Measurements from ENCODE around the gene HLA-DPA1. TPM values are rescaled to one million over a fixed set of nuclear protein-coding genes. Genes with fewer than 3 reads are reported as not detected.
A peak's percentile ranks its signal among the peaks of the same experiment; 100 is the strongest.

Gene HLA-DPA1
- total RNA-seq, 1 experiment from 2014 or later: not detected

GRCh38 chr6:33017018-33017417 is 56.4 kb downstream of the HLA-DPA1 start:
- ChIA-PET POLR2A (no interaction called here), CTCF (interaction anchor here (0.8 kb wide), 1 partner anchor 155 kb away, joined by 3 read pairs; no protein-coding TSS in a partner anchor)
- Histone ChIP-seq H3K4me1 (0 out of 2 replicates have a peak, but pooled peaks cover 3% of the 10 kb centered on the region), H3K4me3 (ENCODE audit: low read depth, low read length) (no peak overlapping the region), H3K9me3 (no peaks in the 10 kb centered on the region), H3K27me3 (replicated peaks; ENCODE audit: control insufficient read depth, insufficient read depth, low read length) (no peaks in the 10 kb centered on the region), H3K36me3 (ENCODE audit: control insufficient read depth, insufficient read depth, low read length) (no peaks in the 10 kb centered on the region)
- Mint-ChIP-seq H3K27ac (ENCODE audit: unreplicated experiment) (no peak overlapping the region), H3K9me3 (ENCODE audit: unreplicated experiment) (no peaks in the 10 kb centered on the region), H3K36me3 (ENCODE audit: insufficient read depth, unreplicated experiment) (no peaks in the 10 kb centered on the region), H3K4me1 (ENCODE audit: low read depth, unreplicated experiment) (no peaks in the 10 kb centered on the region), H3K4me3 (ENCODE audit: unreplicated experiment) (no peak overlapping the region), H3K27me3 (ENCODE audit: insufficient read depth, unreplicated experiment) (peaks cover 16% of the 10 kb centered on the region)
- DNase-seq: no peak
- TF ChIP-seq CTCF (IDR thresholded peaks at IDR 0.05; ENCODE audit: insufficient read depth in 1 of 2, low read depth in 1 of 2, low read length in 1 of 2, severe bottlenecking in 1 of 2, unreplicated experiment in 1 of 2): no peak
- BruUV-seq (replicated peaks): no TSS peak
- intact Hi-C loops (cut with micrococcal nuclease; ENCODE audit: unreplicated experiment): no loop called here

GRCh38 chr6:33015798-33016197 is 57.7 kb downstream of the HLA-DPA1 start:
- intact Hi-C loops (cut with micrococcal nuclease; ENCODE audit: unreplicated experiment): loop anchor here (1.0 kb wide), 1 partner anchor 157 kb away; no protein-coding TSS in a partner anchor
- Histone ChIP-seq H3K4me1 (0 out of 2 replicates have a peak, but pooled peaks cover 3% of the 10 kb centered on the region), H3K4me3 (ENCODE audit: low read depth, low read length) (no peak overlapping the region), H3K36me3 (ENCODE audit: control insufficient read depth, insufficient read depth, low read length) (no peaks in the 10 kb centered on the region), H3K9me3 (no peaks in the 10 kb centered on the region), H3K27me3 (replicated peaks; ENCODE audit: control insufficient read depth, insufficient read depth, low read length) (no peaks in the 10 kb centered on the region)
- peaks cover 20% of the 10 kb centered on the region for H3K27me3 Mint-ChIP-seq (ENCODE audit: insufficient read depth, unreplicated experiment)
- H3K4me1 Mint-ChIP-seq (ENCODE audit: low read depth, unreplicated experiment): no peaks in the 10 kb centered on the region
- no TSS peak for BruUV-seq (replicated peaks)
- H3K9me3 Mint-ChIP-seq (ENCODE audit: unreplicated experiment): no peaks in the 10 kb centered on the region
- TF ChIP-seq CTCF (IDR thresholded peaks at IDR 0.05; ENCODE audit: insufficient read depth in 1 of 2, low read depth in 1 of 2, low read length in 1 of 2, severe bottlenecking in 1 of 2, unreplicated experiment in 1 of 2): no peak
- H3K27ac Mint-ChIP-seq (ENCODE audit: unreplicated experiment): no peak overlapping the region
- H3K36me3 Mint-ChIP-seq (ENCODE audit: insufficient read depth, unreplicated experiment): no peaks in the 10 kb centered on the region
- CTCF ChIA-PET: interaction anchor here (0.9 kb wide), 1 partner anchor 157 kb away, joined by 5 read pairs; no protein-coding TSS in a partner anchor
- no peak overlapping the region for H3K4me3 Mint-ChIP-seq (ENCODE audit: unreplicated experiment)
- POLR2A ChIA-PET: no interaction called here
- DNase-seq: no peak

- no peak overlapping the region for H3K4me3 Mint-ChIP-seq (ENCODE audit: unreplicated experiment)
- ChIA-PET CTCF (interaction anchor here (0.6 to 1.0 kb wide), 5 partner anchors 26 to 158 kb away, joined by 3 to 5 read pairs (median 3); no protein-coding TSS in a partner anchor), POLR2A (no interaction called here)
- H3K9me3 Mint-ChIP-seq (ENCODE audit: unreplicated experiment): no peaks in the 10 kb centered on the region
- intact Hi-C loops (cut with micrococcal nuclease; ENCODE audit: unreplicated experiment): loop anchor here (1.0 kb wide), 4 partner anchors 67 to 233 kb away; no protein-coding TSS in a partner anchor
- peak; percentile 51 to 74 for DNase-seq
- no peaks in the 10 kb centered on the region for H3K27me3 ChIP-seq (replicated peaks; ENCODE audit: control insufficient read depth, insufficient read depth, low read length)
- peak; percentile 57 to 75 for TF ChIP-seq CTCF (IDR thresholded peaks at IDR 0.05; ENCODE audit: insufficient read depth in 1 of 2, low read depth in 1 of 2, low read length in 1 of 2, severe bottlenecking in 1 of 2, unreplicated experiment in 1 of 2)
- BruUV-seq (replicated peaks): no TSS peak
- H3K9me3 ChIP-seq: no peaks in the 10 kb centered on the region
- H3K4me1 ChIP-seq: 0 out of 2 replicates have a peak, but pooled peaks cover 3% of the 10 kb centered on the region
- no peaks in the 10 kb centered on the region for H3K36me3 ChIP-seq (ENCODE audit: control insufficient read depth, insufficient read depth, low read length)
- H3K27me3 Mint-ChIP-seq (ENCODE audit: insufficient read depth, unreplicated experiment): peaks cover 21% of the 10 kb centered on the region
- no peak overlapping the region for H3K4me3 ChIP-seq (ENCODE audit: low read depth, low read length)
- H3K4me1 Mint-ChIP-seq (ENCODE audit: low read depth, unreplicated experiment): no peaks in the 10 kb centered on the region
- H3K27ac Mint-ChIP-seq (ENCODE audit: unreplicated experiment): no peak overlapping the region
- H3K36me3 Mint-ChIP-seq (ENCODE audit: insufficient read depth, unreplicated experiment): no peaks in the 10 kb centered on the region
Observed at GRCh38 chr6:33014841-33015634, 58.4 kb downstream of the HLA-DPA1 start.

Other genes with a start within 250 kb of the HLA-DPA1 start
- 10.3 and 11.9 TPM in 2 replicates for gene TAP2, start 234.9 kb downstream of the HLA-DPA1 start, total RNA-seq (2022)
- gene PSMB8, start 229.6 kb downstream of the HLA-DPA1 start, total RNA-seq (2022): 3.7 and 3.9 TPM in 2 replicates
- 2.4 and 3.7 TPM in 2 replicates for gene TAP1, start 219.9 kb downstream of the HLA-DPA1 start, total RNA-seq (2022)
- 1.3 TPM in 1 of 2 replicates, not detected in the other for gene PSMB9, start 219.5 kb downstream of the HLA-DPA1 start, total RNA-seq (2022)
- not detected in 2 replicates for gene HLA-DMB, start 132.6 kb downstream of the HLA-DPA1 start, total RNA-seq (2022)
- 1.6 and 2.1 TPM in 2 replicates for gene HLA-DMA, start 120.6 kb downstream of the HLA-DPA1 start, total RNA-seq (2022)
- gene BRD2, start 105.1 kb downstream of the HLA-DPA1 start, total RNA-seq (2022): 199 and 200 TPM in 2 replicates
- gene HLA-DOA, start 64.1 kb downstream of the HLA-DPA1 start, total RNA-seq (2022): not detected in 2 replicates
- not detected in 2 replicates for gene HLA-DPB1, start 2.3 kb upstream of the HLA-DPA1 start, total RNA-seq (2022)
- gene COL11A2, start 118.8 kb upstream of the HLA-DPA1 start, total RNA-seq (2022): 1.3 and 1.5 TPM in 2 replicates
- 29.5 and 30.4 TPM in 2 replicates for gene RXRB, start 127.0 kb upstream of the HLA-DPA1 start, total RNA-seq (2022)
- 140 and 141 TPM in 2 replicates for gene SLC39A7, start 127.2 kb upstream of the HLA-DPA1 start, total RNA-seq (2022)
- 10.0 and 12.5 TPM in 2 replicates for gene HSD17B8, start 131.0 kb upstream of the HLA-DPA1 start, total RNA-seq (2022)
- gene RING1, start 134.9 kb upstream of the HLA-DPA1 start, total RNA-seq (2022): 31.3 and 32.0 TPM in 2 replicates
- gene VPS52, start 198.2 kb upstream of the HLA-DPA1 start, total RNA-seq (2022): 55.1 and 55.6 TPM in 2 replicates
- 2,340 and 2,366 TPM in 2 replicates for gene RPS18, start 198.4 kb upstream of the HLA-DPA1 start, total RNA-seq (2022)
- gene B3GALT4, start 203.5 kb upstream of the HLA-DPA1 start, total RNA-seq (2022): 0.34 and 0.67 TPM in 2 replicates
- 58.2 and 62.2 TPM in 2 replicates for gene WDR46, start 215.6 kb upstream of the HLA-DPA1 start, total RNA-seq (2022)
- gene PFDN6, start 216.0 kb upstream of the HLA-DPA1 start, total RNA-seq (2022): 65.9 and 81.8 TPM in 2 replicates
- 70.7 and 71.3 TPM in 2 replicates for gene RGL2, start 225.3 kb upstream of the HLA-DPA1 start, total RNA-seq (2022)
- gene TAPBP, start 240.4 kb upstream of the HLA-DPA1 start, total RNA-seq (2022): 36.7 and 43.9 TPM in 2 replicates
- 11.5 and 12.6 TPM in 2 replicates for gene ZBTB22, start 244.1 kb upstream of the HLA-DPA1 start, total RNA-seq (2022)
- 46.1 and 48.2 TPM in 2 replicates for gene DAXX, start 249.3 kb upstream of the HLA-DPA1 start, total RNA-seq (2022)

Measured in Caco-2 (cell line).